Mononuclear cell (primary cell): ENCODE measurements around the gene SPRED2. TPM values are rescaled to one million over a fixed set of nuclear protein-coding genes. Genes with fewer than 3 reads are reported as not detected.

Source experiments
- H3K27me3 ChIP-seq: 2 replicates; pipeline ENCODE4 v1.6.0; 2011; ENCODE audit warnings: low read length, control low read depth; ENCODE audit not compliant: insufficient read depth
- H3K4me1 ChIP-seq: 2 replicates; pipeline ENCODE4 v1.5.1; 2011; ENCODE audit warnings: mild to moderate bottlenecking, low read length, control low read depth; ENCODE audit not compliant: insufficient read depth
- H3K4me3 ChIP-seq: 2 replicates; pipeline ENCODE4 v1.5.1; 2011; ENCODE audit warnings: mild to moderate bottlenecking, low read length, moderate library complexity
- H3K9me3 ChIP-seq: 2 replicates; pipeline ENCODE4 v1.5.1; 2011; ENCODE audit warnings: low read depth, mild to moderate bottlenecking, control low read depth, low read length
- total RNA-seq: library from RNA; depleted of rRNA; stranded (reverse); fragments of >200 nt; gene quantifications from one replicate; pipeline ENCODE4 v1.2.3, GENCODE V29; 2012

SPRED2 gene
- total RNA-seq, 1 donor = 1.7 TPM

GRCh38 chr2:65411056-65411795 is 21.2 kb downstream of the SPRED2 start:
- no peak overlapping the region for H3K4me3 ChIP-seq
- no peaks in the 10 kb centered on the region for H3K9me3 ChIP-seq
- no peaks in the 10 kb centered on the region for H3K27me3 ChIP-seq
- H3K4me1 ChIP-seq = no peaks in the 10 kb centered on the region

DNA sequence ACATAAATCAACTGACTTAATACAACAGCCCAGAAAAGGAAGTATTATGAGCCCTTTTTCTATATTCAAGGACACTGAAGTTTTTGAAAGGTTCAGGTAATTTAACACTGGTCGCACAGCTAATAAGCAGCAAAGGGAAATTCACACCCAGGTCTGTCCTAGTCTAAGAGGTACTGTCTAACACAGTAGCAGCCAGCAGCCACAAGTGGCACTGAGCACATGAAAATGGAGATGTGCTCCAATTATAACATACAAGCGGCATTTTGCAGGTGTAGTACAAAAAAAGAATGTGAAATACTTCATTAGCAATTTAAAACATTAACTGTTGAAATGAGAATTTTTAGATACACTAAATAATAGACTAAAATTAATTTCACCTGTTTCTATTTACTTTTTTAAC is 23.4 kb downstream of the SPRED2 start:
- H3K9me3 ChIP-seq = no peaks in the 10 kb centered on the region
- no peaks in the 10 kb centered on the region for H3K4me1 ChIP-seq

GRCh38 chr2:65407240-65407639 is 25.2 kb downstream of the SPRED2 start:
- no peaks in the 10 kb centered on the region for H3K9me3 ChIP-seq
- no peak overlapping the region for H3K4me3 ChIP-seq
- no peaks in the 10 kb centered on the region for H3K27me3 ChIP-seq
- peaks cover 4% of the 10 kb centered on the region for H3K4me1 ChIP-seq

More for the DNA sequence above, 23.4 kb downstream of the SPRED2 start:
- H3K27me3 ChIP-seq = no peaks in the 10 kb centered on the region
- no peak overlapping the region for H3K4me3 ChIP-seq

DNA sequence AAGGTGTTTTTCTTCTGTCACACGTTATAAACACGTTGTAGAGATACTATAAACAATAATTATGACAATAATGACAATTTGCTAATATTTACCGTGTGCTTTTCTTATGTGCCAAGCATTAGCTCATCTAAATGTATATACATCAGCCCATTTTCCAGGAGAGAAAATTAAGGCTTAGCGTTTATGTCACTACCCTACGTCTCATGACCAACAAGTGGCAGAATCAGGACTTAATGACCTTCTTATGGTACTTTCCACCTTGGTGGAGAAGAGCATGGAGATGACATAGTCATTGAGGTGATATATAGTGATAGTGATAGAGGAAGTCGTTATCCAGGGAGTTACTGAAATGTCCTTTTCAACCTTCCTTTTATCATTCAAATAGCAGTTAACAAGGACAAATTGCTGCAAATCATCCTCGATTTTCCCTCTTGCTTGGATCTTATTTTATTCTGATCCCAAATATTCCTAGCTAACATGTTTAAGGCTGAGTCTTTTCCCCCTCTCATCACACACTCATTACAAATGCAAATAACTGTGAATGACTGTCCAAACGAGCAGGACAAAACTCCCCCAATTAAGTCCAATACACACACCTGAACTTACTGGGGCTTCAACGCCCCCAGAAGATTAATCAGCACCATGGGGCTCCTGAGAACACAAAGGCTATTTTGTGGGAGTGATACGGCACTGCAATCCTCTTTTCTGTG is 27.3 kb downstream of the SPRED2 start:
- H3K4me3 ChIP-seq = no peak overlapping the region
- H3K27me3 ChIP-seq = no peaks in the 10 kb centered on the region
- H3K4me1 ChIP-seq = peaks cover 8% of the 10 kb centered on the region
- H3K9me3 ChIP-seq = no peaks in the 10 kb centered on the region

DNA sequence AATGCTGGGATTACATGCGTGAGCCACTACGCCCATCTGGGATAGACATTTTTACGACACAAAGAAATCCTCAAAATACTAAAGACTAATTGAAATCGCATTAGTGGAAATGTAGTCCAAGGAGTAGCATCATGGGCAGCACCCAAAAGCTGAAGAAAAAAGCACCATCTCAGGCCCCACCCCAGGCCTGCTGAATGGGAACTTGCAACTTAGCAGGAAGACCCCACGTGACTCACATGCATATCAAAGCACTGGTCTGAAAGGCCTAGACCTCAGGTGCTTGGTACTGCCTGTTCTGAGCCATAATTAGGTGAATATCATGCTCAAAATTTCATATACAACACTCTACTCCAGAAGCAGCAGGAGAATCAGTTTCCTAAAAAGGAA is 28.9 kb downstream of the SPRED2 start:
- H3K4me1 ChIP-seq = peaks cover 8% of the 10 kb centered on the region
- H3K27me3 ChIP-seq = no peaks in the 10 kb centered on the region
- H3K4me3 ChIP-seq = no peak overlapping the region
- H3K9me3 ChIP-seq = no peaks in the 10 kb centered on the region

GRCh38 chr2:65402780-65403528 is 29.4 kb downstream of the SPRED2 start:
- Histone ChIP-seq H3K27me3 (no peaks in the 10 kb centered on the region), H3K9me3 (no peaks in the 10 kb centered on the region), H3K4me1 (peaks cover 8% of the 10 kb centered on the region), H3K4me3 (no peak overlapping the region)

DNA sequence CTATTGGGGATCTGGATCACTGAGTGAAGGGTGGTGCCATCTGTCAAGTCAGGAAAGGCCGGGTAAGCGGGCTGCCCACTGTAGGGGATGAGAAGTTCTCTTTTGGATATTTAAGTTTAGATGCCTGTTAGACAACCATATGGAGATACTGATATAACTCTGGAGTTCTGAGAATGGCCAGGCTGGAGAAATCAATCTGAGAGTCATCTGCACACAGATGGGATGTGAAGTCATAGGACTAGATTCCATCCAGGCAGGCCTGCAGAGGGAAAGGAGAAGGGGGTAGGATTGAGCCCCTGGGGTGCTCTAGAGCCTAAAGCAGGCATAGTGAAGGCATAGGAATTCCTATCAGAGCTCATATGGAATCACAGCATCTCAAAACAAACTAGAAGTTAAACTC is 30.1 kb downstream of the SPRED2 start:
- H3K9me3 ChIP-seq = no peaks in the 10 kb centered on the region
- H3K4me3 ChIP-seq = no peak overlapping the region
- H3K4me1 ChIP-seq = peaks cover 8% of the 10 kb centered on the region
- no peaks in the 10 kb centered on the region for H3K27me3 ChIP-seq

DNA sequence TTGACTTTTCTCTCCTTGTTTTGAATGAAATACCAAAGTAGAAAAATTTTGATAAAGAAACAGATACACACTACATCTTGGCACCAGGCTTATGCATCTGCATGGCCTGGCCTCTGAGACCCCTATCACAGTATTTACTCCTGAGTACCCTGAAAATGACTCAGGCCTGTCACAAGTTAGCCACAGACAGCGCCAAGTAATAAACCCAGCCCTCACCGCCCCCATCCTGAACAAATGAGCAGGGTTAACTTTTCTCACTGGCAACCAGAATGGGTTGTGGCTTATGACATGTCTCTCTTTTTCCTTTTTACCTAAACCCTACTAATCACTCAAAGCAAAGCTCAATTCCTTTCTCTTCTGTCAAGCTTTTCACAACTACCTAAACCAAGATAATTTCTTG is 35.3 kb downstream of the SPRED2 start:
- peaks cover 17% of the 10 kb centered on the region for H3K4me1 ChIP-seq
- no peaks in the 10 kb centered on the region for H3K27me3 ChIP-seq
- H3K4me3 ChIP-seq = no peak overlapping the region
- H3K9me3 ChIP-seq = no peaks in the 10 kb centered on the region

DNA sequence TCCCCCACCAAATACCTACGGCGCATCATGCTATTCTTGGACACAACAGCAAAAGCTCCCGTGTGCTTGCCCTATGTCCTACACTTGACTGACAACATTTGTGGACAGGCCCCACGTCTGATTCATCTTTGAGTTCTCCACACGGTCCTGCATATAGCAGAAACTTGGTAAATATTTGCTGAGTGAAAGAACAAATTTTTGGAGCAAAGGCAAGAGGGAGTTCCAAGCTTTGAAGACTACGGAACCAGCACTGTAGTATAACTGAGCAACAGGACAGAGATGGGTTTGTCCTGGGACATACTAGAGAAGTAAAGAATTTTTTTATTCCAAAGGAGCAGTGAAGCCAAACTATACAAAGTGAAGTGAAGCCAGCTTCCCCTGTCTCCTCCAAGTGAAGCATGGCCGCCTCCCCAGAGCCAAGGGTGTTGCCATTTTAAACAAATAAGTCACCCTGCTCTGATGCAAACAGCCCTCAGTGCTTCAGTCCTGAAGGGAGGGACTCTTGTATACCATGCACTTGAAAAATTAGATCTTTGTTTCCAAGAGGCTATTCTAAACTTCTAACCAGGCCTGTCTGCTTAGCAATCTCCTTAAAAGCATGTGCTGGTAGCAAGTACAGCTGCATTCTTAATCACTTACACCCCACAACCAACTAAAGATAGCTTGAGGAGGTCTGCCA is 35.9 kb downstream of the SPRED2 start:
- peaks cover 17% of the 10 kb centered on the region for H3K4me1 ChIP-seq
- H3K27me3 ChIP-seq = no peaks in the 10 kb centered on the region
- no peak overlapping the region for H3K4me3 ChIP-seq
- no peaks in the 10 kb centered on the region for H3K9me3 ChIP-seq

GRCh38 chr2:65395621-65396347 is 36.6 kb downstream of the SPRED2 start:
- no peak overlapping the region for H3K4me3 ChIP-seq
- peaks cover 17% of the 10 kb centered on the region for H3K4me1 ChIP-seq
- H3K9me3 ChIP-seq = no peaks in the 10 kb centered on the region
- no peaks in the 10 kb centered on the region for H3K27me3 ChIP-seq

DNA sequence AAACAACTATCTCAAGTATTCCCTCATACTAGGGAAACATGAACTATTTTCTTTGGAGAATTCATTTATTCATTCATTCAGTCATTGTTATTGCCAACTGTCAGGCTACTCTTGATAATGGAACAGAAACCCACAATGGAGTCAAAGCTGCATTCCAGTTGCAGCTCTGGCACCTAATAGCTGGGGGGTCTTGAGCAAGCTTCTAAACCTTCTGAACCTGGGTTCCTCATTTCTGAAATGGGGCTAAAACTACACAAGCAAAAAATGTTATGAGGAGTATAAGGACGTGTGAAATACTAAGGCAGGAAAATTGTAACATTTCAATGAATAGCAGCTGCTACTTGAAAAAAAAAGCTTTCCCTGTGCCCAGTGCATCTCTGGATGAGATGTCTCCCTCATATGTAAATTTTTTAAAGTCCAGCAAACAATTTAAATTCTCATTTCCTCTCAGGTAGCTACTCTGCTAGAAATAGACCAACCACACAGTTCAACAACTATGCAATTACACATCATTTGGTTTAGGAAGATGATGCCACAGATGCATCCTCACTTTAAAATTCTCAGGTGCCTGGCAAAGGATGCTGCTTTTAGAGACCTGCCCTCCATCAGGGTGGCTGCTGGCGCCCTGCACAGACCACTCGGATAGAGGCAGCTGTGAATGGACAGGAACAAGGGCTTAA is 38.5 kb downstream of the SPRED2 start:
- no peaks in the 10 kb centered on the region for H3K27me3 ChIP-seq
- H3K9me3 ChIP-seq = no peaks in the 10 kb centered on the region
- H3K4me1 ChIP-seq = peaks cover 25% of the 10 kb centered on the region
- no peak overlapping the region for H3K4me3 ChIP-seq

DNA sequence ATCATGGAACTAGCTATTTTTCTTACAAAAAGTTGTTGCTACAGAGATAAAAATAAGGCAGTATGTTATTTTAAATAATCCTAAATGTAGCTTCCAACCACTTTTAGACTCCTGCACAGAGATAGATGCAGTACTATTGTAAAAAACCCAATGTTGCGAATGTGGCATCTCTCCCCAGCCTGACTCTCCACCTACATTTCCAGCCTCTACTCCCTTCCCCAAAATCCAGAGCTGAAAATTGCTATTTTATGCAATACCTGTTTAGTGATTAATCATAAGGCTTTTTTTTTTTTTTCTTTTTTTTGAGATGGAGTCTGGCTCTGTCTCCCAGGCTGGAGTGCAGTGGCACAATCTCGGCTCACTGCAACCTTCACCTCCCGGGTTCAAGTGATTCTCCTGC is 39.4 kb downstream of the SPRED2 start:
- Histone ChIP-seq H3K9me3 (no peaks in the 10 kb centered on the region), H3K27me3 (no peaks in the 10 kb centered on the region), H3K4me3 (no peak overlapping the region), H3K4me1 (peaks cover 25% of the 10 kb centered on the region)

DNA sequence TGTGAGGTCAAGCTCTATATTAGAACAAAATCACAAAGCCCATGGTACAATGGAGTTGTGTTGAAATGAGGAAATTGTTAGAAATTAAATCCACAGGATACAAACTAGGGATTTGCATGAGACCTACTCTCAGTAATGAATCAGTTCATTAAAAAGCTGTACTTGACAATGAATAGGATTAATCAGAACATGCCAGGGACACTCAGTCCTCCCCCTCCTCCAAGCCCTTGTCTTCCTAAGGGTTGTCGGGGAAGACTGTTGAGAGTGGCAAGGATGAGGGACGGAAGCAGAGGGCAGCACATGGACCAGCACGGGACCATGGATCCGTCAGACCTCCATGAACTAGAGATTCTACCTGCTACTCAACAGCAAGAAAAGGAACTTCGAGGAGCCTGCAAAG is 39.8 kb downstream of the SPRED2 start:
- no peaks in the 10 kb centered on the region for H3K27me3 ChIP-seq
- no peaks in the 10 kb centered on the region for H3K9me3 ChIP-seq
- peaks cover 25% of the 10 kb centered on the region for H3K4me1 ChIP-seq
- no peak overlapping the region for H3K4me3 ChIP-seq

GRCh38 chr2:65390134-65390533 is 42.3 kb downstream of the SPRED2 start:
- Histone ChIP-seq H3K9me3 (no peaks in the 10 kb centered on the region), H3K27me3 (no peaks in the 10 kb centered on the region), H3K4me3 (no peak overlapping the region), H3K4me1 (peaks cover 21% of the 10 kb centered on the region)
